Stomach (tissue), 9 donors: ENCODE results near the gene CORO1C. TPM values are rescaled to one million over a fixed set of nuclear protein-coding genes. Genes with fewer than 3 reads are reported as not detected.

Experiments used
- DNase-seq, 2 donors: peaks; one replicate each; pipeline versions ENCODE4 v3.0.0 to v3.0.0-alpha.2; 2013 to 2019
- H3K27ac ChIP-seq, 5 donors: fragments of 200-600 bp in 4 of 5; sonication (generic) in 4 of 5; one replicate each; pipeline ENCODE4 v1.5.1; 2013 to 2019; ENCODE audit warnings: mild to moderate bottlenecking in 1 of 5, moderate library complexity in 1 of 5
- H3K27me3 ChIP-seq, 3 donors: fragments of 200-600 bp; sonication (generic); one replicate each; pipeline ENCODE4 v1.5.1; 2017 to 2019; ENCODE audit warnings: mixed run types in 1 of 3
- H3K36me3 ChIP-seq, 4 donors: fragments of 200-600 bp; sonication (generic); 1 replicate in 3 of 4; 2 replicates in 1 of 4; pipeline ENCODE4 v1.5.1; 2016 to 2019
- H3K4me1 ChIP-seq, 4 donors: fragments of 200-600 bp; sonication (generic); one replicate each; pipeline ENCODE4 v1.5.1; 2016 to 2019
- H3K4me3 ChIP-seq, 4 donors: fragments of 200-600 bp; sonication (generic) in 3 of 4; one replicate each; pipeline ENCODE4 v1.5.1; 2016 to 2019; ENCODE audit warnings: mild to moderate bottlenecking in 1 of 4
- H3K9me3 ChIP-seq, 4 donors: fragments of 200-600 bp; sonication (generic); one replicate each; pipeline ENCODE4 v1.5.1; 2016 to 2019
- EP300 ChIP-seq: sonication (generic); formaldehyde crosslinking; IDR thresholded peaks from one replicate; pipeline ENCODE4 v1.6.1; 2017; ENCODE audit warnings: antibody characterized with exemption
- POLR2A ChIP-seq, 4 donors: fragments of 450-650 bp; IDR thresholded peaks; one replicate each; pipeline ENCODE4 v1.6.1; 2016; ENCODE audit warnings: antibody characterized with exemption in 4 of 4, control low read depth in 2 of 4, mild to moderate bottlenecking in 1 of 4, moderate library complexity in 1 of 4
- POLR2AphosphoS5 ChIP-seq, 3 donors: sonication (generic); formaldehyde crosslinking; IDR thresholded peaks; one replicate each; pipeline ENCODE4 v1.6.1; 2016; ENCODE audit warnings: antibody characterized with exemption in 3 of 3
- WGBS, 5 donors: extraction: QIAGEN DNeasy Blood & Tissue Kit in 3 of 5; methylation state at CpG; one replicate each; pipeline versions ENCODE4 v1.1.5 to v1.1.7; 2013 to 2018; 5-methylcytosine and 5-hydroxymethylcytosine counted together
- intact Hi-C: fragments of 100-400 bp; cut with DNase I; formaldehyde crosslinking; loops from one replicate; pipeline ENCODE4 v1.15.1; 2023; ENCODE audit warnings: low total_unique reads
- polyA plus RNA-seq, 3 donors: library from polyadenylated mRNA; stranded (reverse); fragments of 200-250 nt; gene quantifications; one replicate each; pipeline ENCODE4 v1.2.3, GENCODE V29; 2013
- total RNA-seq, 5 donors: library from RNA; depleted of rRNA; stranded (reverse); fragments of >200 nt; gene quantifications; one replicate each; pipeline versions ENCODE4 v1.1.0 to v1.2.3, GENCODE V29; 2014 to 2016
- TF ChIP-seq, protein P1 (sequence below), 7 experiments: fragments of 450-650 bp in 4 of 7; fragments of 200-600 bp in 3 of 7; sonication (generic) in 3 of 7; IDR thresholded peaks; one replicate each; pipeline ENCODE4 v1.5.1; 2016 to 2019; ENCODE audit warnings: antibody characterized with exemption in 7 of 7, control low read depth in 2 of 7, mild to moderate bottlenecking in 1 of 7
- donor health status: healthy with polysubstance abuse.
- donor health status: Bipolar disorder and iron deficiency.
- donor health status: healthy.

CORO1C gene
- total and polyA plus RNA-seq, 8 donors, result 27.4 to 392 (median 143) TPM

DNA sequence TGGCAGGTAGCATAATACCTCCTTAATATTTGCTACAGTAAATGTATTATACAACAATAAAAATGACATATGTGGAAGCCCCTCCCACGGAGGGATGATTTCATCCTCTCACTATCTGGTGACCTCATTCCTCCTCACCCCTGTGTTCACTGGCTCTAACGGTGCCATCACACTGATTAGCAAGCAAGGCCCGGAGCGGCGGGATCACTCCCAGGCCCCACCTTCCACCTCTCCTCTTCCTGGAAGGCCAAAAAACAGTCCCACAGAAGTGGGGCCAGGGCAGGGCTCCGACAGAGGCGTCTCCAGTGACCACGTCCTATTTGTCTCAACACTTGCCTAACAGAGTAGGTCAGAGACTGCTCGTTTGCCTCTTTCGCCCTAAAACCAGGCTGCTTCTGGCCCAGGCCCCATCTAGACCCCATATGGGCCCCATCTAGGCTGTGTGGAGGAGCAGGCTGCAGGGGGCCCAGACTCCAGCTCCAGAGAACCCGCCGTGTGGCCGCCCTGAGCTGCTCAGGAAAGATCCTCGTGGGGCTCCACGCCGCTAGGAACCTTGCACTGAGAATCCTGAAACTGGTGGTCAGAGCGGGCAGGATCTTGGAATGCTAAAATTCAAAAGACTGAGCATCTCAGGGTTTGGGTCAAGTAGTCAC is 101.4 kb downstream of the CORO1C start:
- peak in 1 of 2 donors; percentile 80 for DNase-seq
- H3K4me1 ChIP-seq, result peaks cover 0 to 55% (median 21%) of the 10 kb centered on the region in 4 donors

DNA sequence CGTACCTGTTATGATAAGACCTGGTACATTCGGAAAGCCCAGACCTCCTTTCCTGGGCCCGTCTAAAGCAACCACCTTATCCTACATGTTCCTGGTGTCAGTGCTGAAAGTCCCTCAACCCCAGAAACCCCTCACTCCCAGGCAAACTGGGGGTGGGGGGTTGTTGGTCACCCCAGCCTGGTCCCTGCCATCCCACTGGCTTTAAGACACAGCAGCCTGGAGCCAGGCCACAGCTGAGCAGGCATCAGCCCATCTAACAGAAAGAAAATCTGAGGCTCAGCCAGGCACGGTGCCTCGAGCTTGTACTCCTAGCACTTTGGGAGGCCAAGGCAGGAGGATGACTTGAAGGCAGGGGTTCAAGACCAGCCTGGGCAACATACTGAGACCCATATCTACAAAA is 102.2 kb downstream of the CORO1C start:
- H3K4me1 ChIP-seq, result peaks cover 0 to 47% (median 18%) of the 10 kb centered on the region in 4 donors
- 60 to 86% (median 81%) methylated on average over 3 to 5 of the region's 5 CpGs for WGBS, 5 donors
- peak overlapping the region; percentile 47 to 82 (median 60) for H3K27ac ChIP-seq
- intact Hi-C loops, result no loop called here
- no peaks in the 10 kb centered on the region for H3K9me3 ChIP-seq
- no peaks in the 10 kb centered on the region for H3K36me3 ChIP-seq
- DNase-seq, result no peak
- H3K4me3 ChIP-seq, result peak overlapping the region in 2 of 4 donors; percentile 16 to 34
- peaks cover 0 to 13% (median 0%) of the 10 kb centered on the region in 3 donors for H3K27me3 ChIP-seq
- TF ChIP-seq EP300 (no peak), POLR2A (IDR thresholded peaks at IDR 0.05) (no peak), POLR2AphosphoS5 (IDR thresholded peaks at IDR 0.05) (no peak)
- TF ChIP-seq, protein P1, sequence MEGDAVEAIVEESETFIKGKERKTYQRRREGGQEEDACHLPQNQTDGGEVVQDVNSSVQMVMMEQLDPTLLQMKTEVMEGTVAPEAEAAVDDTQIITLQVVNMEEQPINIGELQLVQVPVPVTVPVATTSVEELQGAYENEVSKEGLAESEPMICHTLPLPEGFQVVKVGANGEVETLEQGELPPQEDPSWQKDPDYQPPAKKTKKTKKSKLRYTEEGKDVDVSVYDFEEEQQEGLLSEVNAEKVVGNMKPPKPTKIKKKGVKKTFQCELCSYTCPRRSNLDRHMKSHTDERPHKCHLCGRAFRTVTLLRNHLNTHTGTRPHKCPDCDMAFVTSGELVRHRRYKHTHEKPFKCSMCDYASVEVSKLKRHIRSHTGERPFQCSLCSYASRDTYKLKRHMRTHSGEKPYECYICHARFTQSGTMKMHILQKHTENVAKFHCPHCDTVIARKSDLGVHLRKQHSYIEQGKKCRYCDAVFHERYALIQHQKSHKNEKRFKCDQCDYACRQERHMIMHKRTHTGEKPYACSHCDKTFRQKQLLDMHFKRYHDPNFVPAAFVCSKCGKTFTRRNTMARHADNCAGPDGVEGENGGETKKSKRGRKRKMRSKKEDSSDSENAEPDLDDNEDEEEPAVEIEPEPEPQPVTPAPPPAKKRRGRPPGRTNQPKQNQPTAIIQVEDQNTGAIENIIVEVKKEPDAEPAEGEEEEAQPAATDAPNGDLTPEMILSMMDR (IDR thresholded peaks at IDR 0.05), result no peak

More for the DNA sequence above, 101.4 kb downstream of the CORO1C start:
- H3K9me3 ChIP-seq, result no peaks in the 10 kb centered on the region
- intact Hi-C loops, result no loop called here
- WGBS, 5 donors, result 46 to 68% (median 59%) methylated on average over 17 of the region's 17 CpGs
- peak overlapping the region in 2 of 4 donors; percentile 16 to 34 for H3K4me3 ChIP-seq
- H3K36me3 ChIP-seq, result no peaks in the 10 kb centered on the region
- H3K27ac ChIP-seq, result peak overlapping the region in 4 of 5 donors; percentile 34 to 82 (median 70)
- H3K27me3 ChIP-seq, result peaks cover 0 to 18% (median 0%) of the 10 kb centered on the region in 3 donors
- TF ChIP-seq EP300, result no peak
- no peak for TF ChIP-seq POLR2AphosphoS5 (IDR thresholded peaks at IDR 0.05)
- TF ChIP-seq, protein P1 (IDR thresholded peaks at IDR 0.05), result no peak
- no peak for TF ChIP-seq POLR2A (IDR thresholded peaks at IDR 0.05)

DNA sequence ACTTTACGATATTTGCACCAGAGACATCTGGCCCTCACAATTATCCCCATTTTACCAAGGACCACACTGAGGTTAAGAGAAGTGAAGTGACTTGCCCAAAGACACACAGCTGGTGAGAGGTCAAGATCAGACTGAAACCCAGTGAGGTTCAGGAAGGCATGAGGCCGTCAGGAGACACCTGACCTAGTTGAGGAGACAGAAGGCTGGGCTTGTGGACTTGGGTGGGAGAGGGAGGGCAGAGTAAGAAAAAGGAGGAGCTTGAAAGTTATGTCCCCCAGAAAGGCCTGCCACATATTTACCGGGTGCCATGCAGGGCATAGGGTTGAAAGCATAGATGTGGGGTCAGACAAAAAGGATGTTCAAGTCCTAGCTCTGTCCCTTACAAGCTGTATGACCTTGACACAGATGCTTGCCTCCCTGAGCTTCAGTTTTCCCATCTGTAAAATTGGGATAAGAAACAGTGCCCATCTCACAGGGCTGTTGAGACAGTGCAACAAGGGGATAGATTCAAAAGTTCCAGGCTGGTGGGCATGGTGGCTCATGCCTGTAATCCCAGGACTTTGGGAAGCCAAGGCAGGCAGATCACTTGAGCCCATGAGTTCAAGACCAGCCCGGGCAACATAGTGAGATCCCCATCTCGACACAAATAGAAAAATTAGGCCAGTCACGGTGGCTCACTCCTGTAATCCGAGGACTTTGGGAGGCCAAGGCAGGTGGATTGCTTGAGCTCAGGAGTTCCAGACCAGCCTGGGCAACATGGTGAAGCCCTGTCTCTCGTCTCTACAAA is 104.0 kb downstream of the CORO1C start:
- peak overlapping the region in 2 of 5 donors; percentile 79 to 82 for H3K27ac ChIP-seq
- no peaks in the 10 kb centered on the region for H3K27me3 ChIP-seq
- H3K4me3 ChIP-seq, result no peak overlapping the region
- WGBS, 5 donors, result 76 to 88% (median 87%) methylated on average over 4 to 8 of the region's 8 CpGs
- peaks cover 0 to 50% (median 16%) of the 10 kb centered on the region in 4 donors for H3K4me1 ChIP-seq
- intact Hi-C loops, result no loop called here
- no peaks in the 10 kb centered on the region for H3K9me3 ChIP-seq
- DNase-seq, result no peak
- H3K36me3 ChIP-seq, result peaks cover 0 to 14% (median 6%) of the 10 kb centered on the region in 4 donors
- no peak for TF ChIP-seq EP300
- no peak for TF ChIP-seq POLR2A (IDR thresholded peaks at IDR 0.05)
- TF ChIP-seq, protein P1 (IDR thresholded peaks at IDR 0.05), result no peak
- no peak for TF ChIP-seq POLR2AphosphoS5 (IDR thresholded peaks at IDR 0.05)

DNA sequence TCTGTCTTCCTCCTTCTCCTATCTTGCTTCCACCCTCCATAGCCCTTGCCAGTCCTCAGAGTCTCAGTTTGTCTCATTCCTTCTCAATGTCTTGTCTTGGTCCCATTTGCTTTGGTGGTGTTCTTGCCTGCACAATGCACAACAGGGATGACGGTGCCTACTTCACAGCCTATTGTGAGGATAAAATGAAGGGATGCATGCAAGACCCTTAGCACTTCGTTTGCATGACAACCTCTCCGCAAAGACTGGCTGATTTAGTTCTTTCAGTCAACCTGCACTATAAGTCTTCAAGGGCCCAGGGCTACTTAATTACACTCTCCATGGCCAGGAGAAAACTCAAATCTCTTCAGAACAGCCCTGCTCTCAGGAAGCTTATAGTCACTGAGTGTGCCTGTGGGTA is 106.1 kb downstream of the CORO1C start:
- Histone ChIP-seq H3K4me3 (no peak overlapping the region), H3K9me3 (no peaks in the 10 kb centered on the region), H3K27ac (no peak overlapping the region), H3K36me3 (peaks cover 0 to 17% (median 7%) of the 10 kb centered on the region in 4 donors), H3K27me3 (no peaks in the 10 kb centered on the region), H3K4me1 (peaks cover 0 to 51% (median 9%) of the 10 kb centered on the region in 4 donors)
- TF ChIP-seq POLR2A (IDR thresholded peaks at IDR 0.05), result no peak
- TF ChIP-seq, protein P1 (IDR thresholded peaks at IDR 0.05), result no peak
- no peak for DNase-seq
- 60 to 78% (median 65%) methylated on average over 3 of the region's 3 CpGs for WGBS, 5 donors
- intact Hi-C loops, result no loop called here
